Panc1 (cell line): Measurements from ENCODE around the gene SLC22A15.

ENCODE experiments used
- POLR2AphosphoS5 ChIP-seq: IDR thresholded peaks from 2 replicates; pipeline ENCODE4 v1.6.1; 2012; ENCODE audit warnings: mild to moderate bottlenecking, low read depth, low read length, moderate library complexity
- TF ChIP-seq, protein P1 (sequence below): fragments of 450-650 bp; IDR thresholded peaks from 2 replicates; pipeline ENCODE4 v1.5.1; 2017; ENCODE audit warnings: mild to moderate bottlenecking

DNA sequence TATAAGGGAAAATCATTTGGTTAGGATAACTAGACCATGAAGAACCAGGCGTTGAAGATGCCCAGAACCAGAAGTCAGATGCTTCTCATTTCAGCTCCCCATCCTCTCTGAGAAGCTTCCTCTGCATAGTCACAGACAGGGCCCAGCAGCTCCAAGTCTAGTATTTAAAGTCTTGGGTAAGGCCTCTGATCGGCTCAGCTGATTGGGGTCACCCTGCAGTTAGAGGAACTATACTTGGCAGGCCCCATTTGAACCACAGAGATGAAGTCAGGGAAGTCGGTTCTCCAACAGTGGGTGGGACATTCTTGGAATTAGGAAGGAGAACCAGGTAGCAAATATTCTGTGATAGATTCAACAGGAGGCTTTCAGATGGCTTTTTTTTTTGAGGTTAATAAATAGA is 48.3 kb downstream of the SLC22A15 start:
- TF ChIP-seq, protein P1, sequence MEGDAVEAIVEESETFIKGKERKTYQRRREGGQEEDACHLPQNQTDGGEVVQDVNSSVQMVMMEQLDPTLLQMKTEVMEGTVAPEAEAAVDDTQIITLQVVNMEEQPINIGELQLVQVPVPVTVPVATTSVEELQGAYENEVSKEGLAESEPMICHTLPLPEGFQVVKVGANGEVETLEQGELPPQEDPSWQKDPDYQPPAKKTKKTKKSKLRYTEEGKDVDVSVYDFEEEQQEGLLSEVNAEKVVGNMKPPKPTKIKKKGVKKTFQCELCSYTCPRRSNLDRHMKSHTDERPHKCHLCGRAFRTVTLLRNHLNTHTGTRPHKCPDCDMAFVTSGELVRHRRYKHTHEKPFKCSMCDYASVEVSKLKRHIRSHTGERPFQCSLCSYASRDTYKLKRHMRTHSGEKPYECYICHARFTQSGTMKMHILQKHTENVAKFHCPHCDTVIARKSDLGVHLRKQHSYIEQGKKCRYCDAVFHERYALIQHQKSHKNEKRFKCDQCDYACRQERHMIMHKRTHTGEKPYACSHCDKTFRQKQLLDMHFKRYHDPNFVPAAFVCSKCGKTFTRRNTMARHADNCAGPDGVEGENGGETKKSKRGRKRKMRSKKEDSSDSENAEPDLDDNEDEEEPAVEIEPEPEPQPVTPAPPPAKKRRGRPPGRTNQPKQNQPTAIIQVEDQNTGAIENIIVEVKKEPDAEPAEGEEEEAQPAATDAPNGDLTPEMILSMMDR, result no peak
- TF ChIP-seq POLR2AphosphoS5, result no peak
